ENCODE measurements around the gene IPCEF1.

DNA sequence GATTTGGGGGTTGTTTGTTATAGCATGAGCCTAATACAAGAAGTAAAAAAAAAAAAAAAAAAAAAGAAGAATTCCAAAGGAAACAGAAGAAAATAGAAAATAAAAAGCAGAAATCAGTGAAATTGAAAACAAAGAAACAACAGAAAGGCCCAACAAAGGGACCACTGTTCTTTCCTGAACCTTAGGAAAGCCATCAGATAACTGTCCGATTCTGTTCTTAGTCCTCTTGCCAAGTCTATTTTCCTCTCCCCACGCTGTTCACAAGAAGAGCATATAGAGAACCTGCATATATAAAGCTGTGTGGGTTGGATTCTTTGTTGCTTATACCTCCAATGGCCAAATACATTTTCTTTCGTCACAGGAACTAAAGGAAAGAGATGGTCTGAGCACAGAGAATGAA lies 38.0 kb upstream of the IPCEF1 start:
- TF ChIP-seq, protein P1, sequence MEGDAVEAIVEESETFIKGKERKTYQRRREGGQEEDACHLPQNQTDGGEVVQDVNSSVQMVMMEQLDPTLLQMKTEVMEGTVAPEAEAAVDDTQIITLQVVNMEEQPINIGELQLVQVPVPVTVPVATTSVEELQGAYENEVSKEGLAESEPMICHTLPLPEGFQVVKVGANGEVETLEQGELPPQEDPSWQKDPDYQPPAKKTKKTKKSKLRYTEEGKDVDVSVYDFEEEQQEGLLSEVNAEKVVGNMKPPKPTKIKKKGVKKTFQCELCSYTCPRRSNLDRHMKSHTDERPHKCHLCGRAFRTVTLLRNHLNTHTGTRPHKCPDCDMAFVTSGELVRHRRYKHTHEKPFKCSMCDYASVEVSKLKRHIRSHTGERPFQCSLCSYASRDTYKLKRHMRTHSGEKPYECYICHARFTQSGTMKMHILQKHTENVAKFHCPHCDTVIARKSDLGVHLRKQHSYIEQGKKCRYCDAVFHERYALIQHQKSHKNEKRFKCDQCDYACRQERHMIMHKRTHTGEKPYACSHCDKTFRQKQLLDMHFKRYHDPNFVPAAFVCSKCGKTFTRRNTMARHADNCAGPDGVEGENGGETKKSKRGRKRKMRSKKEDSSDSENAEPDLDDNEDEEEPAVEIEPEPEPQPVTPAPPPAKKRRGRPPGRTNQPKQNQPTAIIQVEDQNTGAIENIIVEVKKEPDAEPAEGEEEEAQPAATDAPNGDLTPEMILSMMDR (IDR thresholded peaks at IDR 0.05): no peak
- no peak for TF ChIP-seq POLR2A (IDR thresholded peaks at IDR 0.05)

Data from thyroid gland (tissue), 4 donors.